ENCODE data around the gene BLOC1S2.

GRCh38 chr10:100303724-100304319 lies 17.3 kb upstream of the BLOC1S2 start:
- TF ChIP-seq POLR2AphosphoS5 (IDR thresholded peaks at IDR 0.05) (no peak), POLR2A (IDR thresholded peaks at IDR 0.05) (no peak)

Data from transverse colon (tissue), 3 donors.